OCI-LY7 (cell line): ENCODE measurements around the gene PARD3B. TPM values are rescaled to one million over a fixed set of nuclear protein-coding genes. Genes with fewer than 3 reads are reported as not detected.

Experiments used
- BruUV-seq: library from RNA; stranded (reverse); fragments of 400-500 nt; replicated peaks from 2 replicates; lab custom pipeline; 2021; lab: Mats Ljungman, UMichigan
- CTCF ChIA-PET: fragments of 300-600 bp; sonication (Branson Sonifier 250); formaldehyde crosslinking; loops from one replicate; lab custom pipeline; 2022; ENCODE audit warnings: antibody characterized with exemption; ENCODE audit not compliant: unreplicated experiment; lab: Charles Lee
- POLR2A ChIA-PET: fragments of 300-600 bp; sonication (Branson Sonifier 250); formaldehyde crosslinking; loops from one replicate; lab custom pipeline; 2022; ENCODE audit warnings: antibody characterized with exemption; lab: Charles Lee
- DNase-seq: peaks from one replicate; pipeline ENCODE4 v3.0.0-alpha.2; 2015; ENCODE audit warnings: low spot score
- H2AFZ ChIP-seq: fragments of 200-600 bp; sonication (generic), shearing (Covaris generic); 2 replicates; pipeline ENCODE4 v1.6.1; 2014; ENCODE audit warnings: mild to moderate bottlenecking, antibody characterized with exemption, low read length, moderate library complexity
- H3K27ac ChIP-seq: fragments of 200-600 bp; sonication (generic); 2 replicates; pipeline ENCODE4 v1.5.1; 2014; ENCODE audit warnings: mixed run types, low read depth, mild to moderate bottlenecking, moderate library complexity, low read length, inconsistent platforms; ENCODE audit not compliant: poor library complexity, severe bottlenecking
- H3K36me3 ChIP-seq: fragments of 200-600 bp; sonication (generic); 2 replicates; pipeline ENCODE4 v1.6.1; 2014; ENCODE audit warnings: mild to moderate bottlenecking, antibody characterized with exemption, low read length, moderate library complexity, mixed read lengths; ENCODE audit not compliant: insufficient read depth
- H3K4me1 ChIP-seq: fragments of 200-600 bp; sonication (generic); 2 replicates; pipeline ENCODE4 v1.5.1; 2014; ENCODE audit warnings: mild to moderate bottlenecking, low read length; ENCODE audit not compliant: insufficient read depth, poor library complexity, severe bottlenecking
- H3K4me2 ChIP-seq: fragments of 200-600 bp; sonication (generic); 2 replicates; pipeline ENCODE4 v1.6.1; 2014; ENCODE audit warnings: mild to moderate bottlenecking, low read length
- H3K4me3 ChIP-seq: fragments of 200-600 bp; sonication (generic); 2 replicates; pipeline ENCODE4 v1.5.1; 2014; ENCODE audit warnings: mild to moderate bottlenecking, low read depth, low read length; ENCODE audit not compliant: poor library complexity, severe bottlenecking
- H3K79me2 ChIP-seq: fragments of 200-600 bp; sonication (generic); 2 replicates; pipeline ENCODE4 v1.6.1; 2016; ENCODE audit warnings: low read depth, mild to moderate bottlenecking, low read length, moderate library complexity, mixed read lengths; ENCODE audit not compliant: insufficient read depth
- H3K9me2 ChIP-seq: fragments of 200-600 bp; sonication (generic); 2 replicates; pipeline ENCODE4 v1.6.1; 2016; ENCODE audit warnings: mild to moderate bottlenecking, low read length, mixed read lengths; ENCODE audit not compliant: insufficient read depth
- H3K9me3 ChIP-seq: fragments of 200-600 bp; sonication (generic); 2 replicates; pipeline ENCODE4 v1.6.1; 2014; ENCODE audit warnings: mild to moderate bottlenecking, mixed run types, low read length, mixed read lengths
- H4K20me1 ChIP-seq: fragments of 200-600 bp; sonication (generic); 2 replicates; pipeline ENCODE4 v1.6.1; 2014; ENCODE audit warnings: mild to moderate bottlenecking, antibody characterized with exemption, low read length, moderate library complexity, mixed read lengths; ENCODE audit not compliant: insufficient read depth
- EZH2phosphoT487 ChIP-seq: fragments of 200-600 bp; sonication (generic); IDR thresholded peaks from 2 replicates; pipeline ENCODE4 v1.6.1; 2018; ENCODE audit warnings: low read depth, borderline replicate concordance, mild to moderate bottlenecking, mixed run types, antibody characterized with exemption, low read length, moderate library complexity, mixed read lengths
- intact Hi-C: fragments of 100-400 bp; cut with micrococcal nuclease; formaldehyde crosslinking; loops from one replicate; pipeline ENCODE4 v1.10.0; 2022; ENCODE audit not compliant: unreplicated experiment
- total RNA-seq, 2 experiments: library from RNA; depleted of rRNA in 1 of 2; stranded (reverse); fragments of >200 nt in 1 of 2; shearing (Covaris generic) in 1 of 2; gene quantifications; 2 replicates each; pipeline ENCODE4 v1.2.3, GENCODE V29; 2014 to 2022
- TF ChIP-seq, protein P1 (sequence below): fragments of 200-600 bp; sonication (generic); conservative IDR thresholded peaks from 2 replicates; pipeline ENCODE4 v1.5.1; 2014; ENCODE audit warnings: mild to moderate bottlenecking, antibody characterized with exemption, low read length, moderate library complexity, mixed read lengths

Gene PARD3B
- total RNA-seq, 2 experiments from 2014 or later: not detected

DNA sequence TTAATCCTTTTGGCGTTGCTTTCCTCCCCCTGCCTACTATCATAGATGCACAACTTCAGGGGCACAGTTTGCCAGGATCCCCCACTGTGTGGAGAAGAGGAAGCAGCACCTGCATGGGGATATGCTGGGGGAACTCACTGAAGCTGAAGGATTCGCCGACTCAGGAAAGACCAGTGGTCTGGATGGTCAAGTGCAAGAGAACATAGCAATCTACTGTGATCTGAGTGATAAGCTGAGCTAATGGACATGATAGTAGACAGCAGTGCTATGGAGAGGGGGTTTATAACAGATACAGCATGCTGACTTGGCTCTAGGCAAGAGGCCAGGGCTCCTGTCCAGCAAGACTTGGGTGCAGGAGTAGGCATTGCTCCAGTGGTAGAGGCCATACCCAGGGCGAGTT is 1012.6 kb downstream of the PARD3B start:
- H2AFZ ChIP-seq: no peak overlapping the region
- no peaks in the 10 kb centered on the region for H3K36me3 ChIP-seq
- intact Hi-C loops: no loop called here
- H3K4me3 ChIP-seq: no peak overlapping the region
- H3K4me1 ChIP-seq: no peaks in the 10 kb centered on the region
- H3K79me2 ChIP-seq: no peaks in the 10 kb centered on the region
- no peak overlapping the region for H3K27ac ChIP-seq
- H3K9me2 ChIP-seq: no peaks in the 10 kb centered on the region
- ChIA-PET POLR2A (no interaction called here), CTCF (no interaction called here)
- no TSS peak for BruUV-seq
- no peak for TF ChIP-seq EZH2phosphoT487
- TF ChIP-seq, protein P1, sequence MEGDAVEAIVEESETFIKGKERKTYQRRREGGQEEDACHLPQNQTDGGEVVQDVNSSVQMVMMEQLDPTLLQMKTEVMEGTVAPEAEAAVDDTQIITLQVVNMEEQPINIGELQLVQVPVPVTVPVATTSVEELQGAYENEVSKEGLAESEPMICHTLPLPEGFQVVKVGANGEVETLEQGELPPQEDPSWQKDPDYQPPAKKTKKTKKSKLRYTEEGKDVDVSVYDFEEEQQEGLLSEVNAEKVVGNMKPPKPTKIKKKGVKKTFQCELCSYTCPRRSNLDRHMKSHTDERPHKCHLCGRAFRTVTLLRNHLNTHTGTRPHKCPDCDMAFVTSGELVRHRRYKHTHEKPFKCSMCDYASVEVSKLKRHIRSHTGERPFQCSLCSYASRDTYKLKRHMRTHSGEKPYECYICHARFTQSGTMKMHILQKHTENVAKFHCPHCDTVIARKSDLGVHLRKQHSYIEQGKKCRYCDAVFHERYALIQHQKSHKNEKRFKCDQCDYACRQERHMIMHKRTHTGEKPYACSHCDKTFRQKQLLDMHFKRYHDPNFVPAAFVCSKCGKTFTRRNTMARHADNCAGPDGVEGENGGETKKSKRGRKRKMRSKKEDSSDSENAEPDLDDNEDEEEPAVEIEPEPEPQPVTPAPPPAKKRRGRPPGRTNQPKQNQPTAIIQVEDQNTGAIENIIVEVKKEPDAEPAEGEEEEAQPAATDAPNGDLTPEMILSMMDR: no peak
- H3K9me3 ChIP-seq: no peaks in the 10 kb centered on the region
- no peak for DNase-seq
- no peak overlapping the region for H3K4me2 ChIP-seq
- H4K20me1 ChIP-seq: no peaks in the 10 kb centered on the region

DNA sequence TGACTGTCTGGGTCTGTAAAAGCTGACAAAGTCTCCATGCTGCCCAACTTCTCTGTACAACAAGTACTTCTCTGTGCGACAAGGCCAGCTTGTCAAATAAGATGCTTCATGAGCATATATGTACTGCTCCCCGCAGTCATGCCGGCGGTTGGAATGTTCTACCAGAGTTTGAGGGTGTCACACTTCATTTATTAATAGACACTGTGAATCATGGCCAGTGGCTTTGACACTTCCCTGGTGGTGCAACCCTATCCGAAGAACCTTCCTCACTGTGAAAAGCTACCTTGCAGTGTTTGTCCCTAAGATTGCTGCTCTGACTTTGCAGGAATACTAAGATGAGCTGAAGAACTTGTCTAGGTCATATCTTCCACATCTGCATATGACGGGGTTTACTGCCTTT is 1016.2 kb downstream of the PARD3B start:
- no peaks in the 10 kb centered on the region for H3K36me3 ChIP-seq
- H3K79me2 ChIP-seq: no peaks in the 10 kb centered on the region
- no peaks in the 10 kb centered on the region for H4K20me1 ChIP-seq
- CTCF ChIA-PET: no interaction called here
- POLR2A ChIA-PET: interaction anchor here (1.3 kb wide), 1 partner anchor 15 kb away, joined by 4 read pairs; no protein-coding TSS in a partner anchor
- DNase-seq: no peak
- TF ChIP-seq, protein P1: no peak
- no peak for TF ChIP-seq EZH2phosphoT487
- no peak overlapping the region for H3K27ac ChIP-seq
- H3K9me3 ChIP-seq: no peaks in the 10 kb centered on the region
- BruUV-seq: no TSS peak
- no peak overlapping the region for H3K4me2 ChIP-seq
- H3K4me1 ChIP-seq: no peaks in the 10 kb centered on the region
- no peak overlapping the region for H3K4me3 ChIP-seq
- H2AFZ ChIP-seq: no peak overlapping the region
- intact Hi-C loops: no loop called here
- H3K9me2 ChIP-seq: no peaks in the 10 kb centered on the region

DNA sequence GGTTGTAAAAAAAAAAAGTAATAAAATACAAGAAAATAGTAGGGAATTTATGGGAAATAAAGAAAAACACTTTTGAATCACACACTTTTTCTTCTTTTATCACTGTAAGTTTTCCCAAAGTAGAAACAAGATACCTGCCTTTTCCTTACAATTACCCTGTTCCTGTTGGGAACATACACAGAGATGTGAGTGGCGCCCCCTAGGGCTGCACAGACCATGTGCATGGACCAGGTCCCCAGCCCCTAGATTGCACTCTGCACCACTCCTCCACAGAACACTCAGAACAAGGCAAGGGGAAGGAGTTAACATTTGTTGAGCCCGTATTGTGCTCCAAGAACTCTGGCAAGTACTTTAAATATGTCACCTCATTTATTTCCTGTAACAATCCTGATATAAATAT is 1018.4 kb downstream of the PARD3B start:
- POLR2A ChIA-PET: no interaction called here
- BruUV-seq: no TSS peak
- Histone ChIP-seq H3K27ac (no peak overlapping the region), H3K79me2 (no peaks in the 10 kb centered on the region), H3K4me2 (no peak overlapping the region), H3K36me3 (no peaks in the 10 kb centered on the region), H3K9me2 (no peaks in the 10 kb centered on the region), H3K4me1 (no peaks in the 10 kb centered on the region), H2AFZ (no peak overlapping the region), H3K4me3 (no peak overlapping the region), H4K20me1 (no peaks in the 10 kb centered on the region), H3K9me3 (no peaks in the 10 kb centered on the region)
- CTCF ChIA-PET: no interaction called here
- DNase-seq: peak; percentile 23
- TF ChIP-seq, protein P1: peak; percentile 72
- no peak for TF ChIP-seq EZH2phosphoT487
- intact Hi-C loops: no loop called here
